ENCODE data around the gene ZNF354B.

DNA sequence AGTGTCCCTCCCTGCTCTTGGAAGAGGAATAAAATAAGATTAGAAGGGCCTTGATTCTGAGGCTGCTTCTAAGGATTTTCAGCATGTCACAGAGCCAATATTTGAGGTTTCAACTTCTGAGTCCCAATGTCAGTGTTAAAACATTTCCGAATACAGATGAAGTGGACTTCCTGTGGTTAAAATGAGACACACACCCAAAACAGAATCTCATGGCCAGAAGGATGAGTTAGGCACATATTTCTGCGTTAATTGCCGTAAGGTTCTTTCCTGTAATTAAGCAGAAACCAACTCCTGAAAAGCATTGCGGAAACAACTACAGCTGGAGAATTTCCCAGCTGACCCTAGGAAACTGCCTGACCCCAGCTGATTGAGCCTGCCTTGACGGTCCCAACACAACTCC, 10.4 kb upstream of the ZNF354B start:
- TF ChIP-seq, protein P1, sequence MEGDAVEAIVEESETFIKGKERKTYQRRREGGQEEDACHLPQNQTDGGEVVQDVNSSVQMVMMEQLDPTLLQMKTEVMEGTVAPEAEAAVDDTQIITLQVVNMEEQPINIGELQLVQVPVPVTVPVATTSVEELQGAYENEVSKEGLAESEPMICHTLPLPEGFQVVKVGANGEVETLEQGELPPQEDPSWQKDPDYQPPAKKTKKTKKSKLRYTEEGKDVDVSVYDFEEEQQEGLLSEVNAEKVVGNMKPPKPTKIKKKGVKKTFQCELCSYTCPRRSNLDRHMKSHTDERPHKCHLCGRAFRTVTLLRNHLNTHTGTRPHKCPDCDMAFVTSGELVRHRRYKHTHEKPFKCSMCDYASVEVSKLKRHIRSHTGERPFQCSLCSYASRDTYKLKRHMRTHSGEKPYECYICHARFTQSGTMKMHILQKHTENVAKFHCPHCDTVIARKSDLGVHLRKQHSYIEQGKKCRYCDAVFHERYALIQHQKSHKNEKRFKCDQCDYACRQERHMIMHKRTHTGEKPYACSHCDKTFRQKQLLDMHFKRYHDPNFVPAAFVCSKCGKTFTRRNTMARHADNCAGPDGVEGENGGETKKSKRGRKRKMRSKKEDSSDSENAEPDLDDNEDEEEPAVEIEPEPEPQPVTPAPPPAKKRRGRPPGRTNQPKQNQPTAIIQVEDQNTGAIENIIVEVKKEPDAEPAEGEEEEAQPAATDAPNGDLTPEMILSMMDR (IDR thresholded peaks at IDR 0.05), result no peak
- TF ChIP-seq POLR2A (IDR thresholded peaks at IDR 0.05), result no peak
